Measurements from ENCODE around the gene PLB1.

The PLB1 gene

DNA sequence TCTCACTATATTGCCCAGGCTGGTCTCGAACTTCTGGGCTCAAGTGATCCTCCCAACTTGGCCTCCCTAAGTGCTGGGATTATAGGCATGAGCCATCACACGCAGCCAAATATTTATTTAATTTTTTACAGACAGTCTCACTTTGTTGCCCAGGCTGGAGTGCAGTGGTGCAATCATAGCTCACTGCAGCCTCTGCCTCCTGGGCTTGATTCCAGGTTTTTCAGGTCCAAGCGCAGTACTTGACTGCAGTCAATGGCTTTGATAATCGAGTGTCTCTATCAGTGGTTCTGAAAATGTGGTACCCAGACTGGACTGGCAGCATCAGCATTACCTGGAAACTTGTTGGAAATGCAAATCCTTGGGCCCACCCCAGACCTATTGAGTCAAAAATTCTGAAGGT is 63.1 kb downstream of the PLB1 start:
- H3K9ac ChIP-seq = no peak overlapping the region
- H3K79me2 ChIP-seq = no peaks in the 10 kb centered on the region
- H3K4me1 ChIP-seq = peaks cover 4% of the 10 kb centered on the region
- H3K4me3 ChIP-seq (ENCODE audit: low read depth, low read length) = no peak overlapping the region
- no peak overlapping the region for H3K27ac ChIP-seq
- no peaks in the 10 kb centered on the region for H3K27me3 ChIP-seq (ENCODE audit: control insufficient read depth, insufficient read depth, low read length)
- no peak overlapping the region for H3K4me2 ChIP-seq (ENCODE audit: low read length)
- TF ChIP-seq, protein P1, sequence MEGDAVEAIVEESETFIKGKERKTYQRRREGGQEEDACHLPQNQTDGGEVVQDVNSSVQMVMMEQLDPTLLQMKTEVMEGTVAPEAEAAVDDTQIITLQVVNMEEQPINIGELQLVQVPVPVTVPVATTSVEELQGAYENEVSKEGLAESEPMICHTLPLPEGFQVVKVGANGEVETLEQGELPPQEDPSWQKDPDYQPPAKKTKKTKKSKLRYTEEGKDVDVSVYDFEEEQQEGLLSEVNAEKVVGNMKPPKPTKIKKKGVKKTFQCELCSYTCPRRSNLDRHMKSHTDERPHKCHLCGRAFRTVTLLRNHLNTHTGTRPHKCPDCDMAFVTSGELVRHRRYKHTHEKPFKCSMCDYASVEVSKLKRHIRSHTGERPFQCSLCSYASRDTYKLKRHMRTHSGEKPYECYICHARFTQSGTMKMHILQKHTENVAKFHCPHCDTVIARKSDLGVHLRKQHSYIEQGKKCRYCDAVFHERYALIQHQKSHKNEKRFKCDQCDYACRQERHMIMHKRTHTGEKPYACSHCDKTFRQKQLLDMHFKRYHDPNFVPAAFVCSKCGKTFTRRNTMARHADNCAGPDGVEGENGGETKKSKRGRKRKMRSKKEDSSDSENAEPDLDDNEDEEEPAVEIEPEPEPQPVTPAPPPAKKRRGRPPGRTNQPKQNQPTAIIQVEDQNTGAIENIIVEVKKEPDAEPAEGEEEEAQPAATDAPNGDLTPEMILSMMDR (IDR thresholded peaks at IDR 0.05) = no peak
- no peaks in the 10 kb centered on the region for H3K9me3 ChIP-seq (ENCODE audit: control insufficient read depth, low read length)
- no peak overlapping the region for H2AFZ ChIP-seq
- no peaks in the 10 kb centered on the region for H3K36me3 ChIP-seq (ENCODE audit: control insufficient read depth, insufficient read depth, low read length)

DNA sequence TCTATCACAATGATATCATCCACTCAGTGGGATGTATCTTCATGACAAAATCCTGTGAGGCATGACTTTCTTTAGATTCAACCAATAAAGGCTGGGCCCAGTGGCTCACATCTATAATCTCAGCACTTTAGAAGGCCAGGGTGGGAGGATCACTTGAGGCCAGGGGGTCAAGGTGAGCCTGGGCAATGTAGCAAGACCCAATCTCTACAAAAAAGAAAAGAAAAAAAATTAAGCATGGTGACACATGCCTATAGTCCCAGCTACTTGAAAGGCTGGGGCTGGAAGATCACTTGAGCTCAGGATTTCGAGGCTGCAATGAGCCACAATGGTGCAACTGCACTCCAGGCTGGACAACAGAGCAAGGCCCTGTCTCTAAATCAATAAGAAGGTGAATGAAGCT is 68.0 kb downstream of the PLB1 start:
- Histone ChIP-seq H3K4me1 (peaks cover 4% of the 10 kb centered on the region), H3K4me2 (ENCODE audit: low read length) (no peak overlapping the region), H3K27me3 (ENCODE audit: control insufficient read depth, insufficient read depth, low read length) (no peaks in the 10 kb centered on the region), H3K9me3 (ENCODE audit: control insufficient read depth, low read length) (no peaks in the 10 kb centered on the region), H3K4me3 (ENCODE audit: low read depth, low read length) (no peak overlapping the region), H3K36me3 (ENCODE audit: control insufficient read depth, insufficient read depth, low read length) (no peaks in the 10 kb centered on the region), H3K9ac (no peak overlapping the region), H3K27ac (no peak overlapping the region), H3K79me2 (no peaks in the 10 kb centered on the region), H2AFZ (no peak overlapping the region)
- TF ChIP-seq, protein P1 (IDR thresholded peaks at IDR 0.05) = no peak

DNA sequence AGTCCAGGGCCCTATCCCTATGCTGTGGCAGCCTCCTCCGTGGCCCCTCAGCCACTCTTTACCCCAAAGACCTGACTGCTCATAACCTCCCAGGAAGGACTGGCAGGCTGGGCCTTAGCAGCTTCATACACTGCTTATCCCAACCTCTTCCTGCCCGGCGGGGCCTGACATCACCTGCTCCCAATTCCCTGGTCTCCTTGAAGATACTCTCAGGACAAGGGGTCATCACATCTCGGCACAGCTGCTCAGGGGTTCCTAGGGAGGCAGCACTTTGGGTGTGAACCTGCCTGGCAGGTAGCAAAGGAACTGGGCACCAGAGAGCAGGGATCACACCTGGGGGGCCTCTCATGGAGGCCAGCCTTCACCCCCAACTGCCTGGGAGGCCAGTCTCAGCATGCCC is 68.5 kb downstream of the PLB1 start:
- peaks cover 4% of the 10 kb centered on the region for H3K4me1 ChIP-seq
- no peak overlapping the region for H2AFZ ChIP-seq
- H3K27ac ChIP-seq = no peak overlapping the region
- no peaks in the 10 kb centered on the region for H3K36me3 ChIP-seq (ENCODE audit: control insufficient read depth, insufficient read depth, low read length)
- H3K9me3 ChIP-seq (ENCODE audit: control insufficient read depth, low read length) = no peaks in the 10 kb centered on the region
- no peak overlapping the region for H3K4me2 ChIP-seq (ENCODE audit: low read length)
- TF ChIP-seq, protein P1 (IDR thresholded peaks at IDR 0.05) = no peak
- no peak overlapping the region for H3K4me3 ChIP-seq (ENCODE audit: low read depth, low read length)
- H3K9ac ChIP-seq = no peak overlapping the region
- no peaks in the 10 kb centered on the region for H3K79me2 ChIP-seq
- H3K27me3 ChIP-seq (ENCODE audit: control insufficient read depth, insufficient read depth, low read length) = no peaks in the 10 kb centered on the region

DNA sequence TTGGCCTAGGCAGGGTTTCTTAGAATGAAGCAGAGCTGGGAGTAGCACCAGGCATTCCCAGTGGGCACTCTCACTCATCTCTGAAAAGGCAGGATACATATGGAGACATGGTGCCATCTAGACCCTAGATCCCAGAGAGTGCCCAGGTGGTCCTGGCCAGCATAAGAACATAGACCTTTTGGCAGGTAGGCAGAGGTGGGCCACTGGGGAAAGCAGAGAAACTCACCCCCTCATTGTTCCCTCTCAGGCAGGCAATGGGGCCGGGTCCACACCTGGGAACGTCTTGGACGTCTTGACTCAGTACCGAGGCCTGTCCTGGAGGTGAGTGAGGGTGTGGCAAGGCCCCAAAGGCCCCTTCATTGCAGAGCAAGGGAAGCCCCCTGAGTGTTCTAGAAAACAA is 69.2 kb downstream of the PLB1 start:
- Histone ChIP-seq H3K9ac (no peak overlapping the region), H3K27ac (no peak overlapping the region)

DNA sequence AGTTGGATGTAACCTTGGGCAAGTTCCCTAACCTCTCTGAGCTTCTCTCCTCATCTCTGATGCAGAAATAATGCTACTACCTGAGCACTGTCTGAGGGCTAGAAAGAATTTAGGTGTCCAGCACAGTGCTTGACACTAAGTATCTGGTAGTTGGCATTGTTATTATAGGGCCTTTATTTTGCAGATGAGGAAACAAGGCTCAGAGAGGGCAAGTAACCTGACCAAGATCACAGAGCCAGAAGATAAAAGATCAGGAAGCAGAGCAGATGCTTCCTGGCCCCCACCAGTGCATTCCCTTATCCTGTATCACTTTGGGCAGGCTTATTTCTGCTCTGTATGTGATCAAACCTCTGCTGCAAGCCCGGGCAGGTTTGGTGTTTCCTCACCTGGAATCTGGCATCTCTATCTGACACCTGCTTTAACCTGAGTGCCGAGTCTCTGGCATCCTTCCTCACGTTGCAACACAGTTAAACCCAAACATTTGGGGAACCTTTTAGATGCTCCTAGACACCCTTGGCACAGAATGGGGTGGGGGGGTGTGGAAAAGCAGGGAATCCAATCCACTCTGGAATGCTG is 69.9 kb downstream of the PLB1 start:
- H3K27ac ChIP-seq = no peak overlapping the region
- H3K4me2 ChIP-seq (ENCODE audit: low read length) = no peak overlapping the region
- H3K9ac ChIP-seq = no peak overlapping the region

More for the DNA sequence above, 69.2 kb downstream of the PLB1 start:
- Histone ChIP-seq H3K79me2 (no peaks in the 10 kb centered on the region), H2AFZ (no peak overlapping the region), H3K27me3 (ENCODE audit: control insufficient read depth, insufficient read depth, low read length) (no peaks in the 10 kb centered on the region), H3K4me1 (peaks cover 4% of the 10 kb centered on the region), H3K36me3 (ENCODE audit: control insufficient read depth, insufficient read depth, low read length) (no peaks in the 10 kb centered on the region), H3K9me3 (ENCODE audit: control insufficient read depth, low read length) (no peaks in the 10 kb centered on the region), H3K4me2 (ENCODE audit: low read length) (no peak overlapping the region), H3K4me3 (ENCODE audit: low read depth, low read length) (no peak overlapping the region)
- TF ChIP-seq, protein P1 (IDR thresholded peaks at IDR 0.05) = no peak

More for the DNA sequence above, 69.9 kb downstream of the PLB1 start:
- H3K27me3 ChIP-seq (ENCODE audit: control insufficient read depth, insufficient read depth, low read length) = no peaks in the 10 kb centered on the region
- TF ChIP-seq, protein P1 (IDR thresholded peaks at IDR 0.05) = no peak
- no peaks in the 10 kb centered on the region for H3K9me3 ChIP-seq (ENCODE audit: control insufficient read depth, low read length)
- peaks cover 4% of the 10 kb centered on the region for H3K4me1 ChIP-seq
- no peak overlapping the region for H3K4me3 ChIP-seq (ENCODE audit: low read depth, low read length)
- no peaks in the 10 kb centered on the region for H3K79me2 ChIP-seq
- H2AFZ ChIP-seq = peak overlapping the region; percentile 96
- no peaks in the 10 kb centered on the region for H3K36me3 ChIP-seq (ENCODE audit: control insufficient read depth, insufficient read depth, low read length)

Data from parathyroid adenoma (tissue), 2 donors.